ENCODE measurements around the gene KLHL17. TPM values are rescaled to one million over a fixed set of nuclear protein-coding genes. Genes with fewer than 3 reads are reported as not detected.

Gene KLHL17
- total and polyA plus RNA-seq, 9 of the 15 experiments (the other 6 are each of a cell fraction or from before 2014, with no cell fraction given) = 0.14 to 84.8 (median 13.0) TPM

DNA sequence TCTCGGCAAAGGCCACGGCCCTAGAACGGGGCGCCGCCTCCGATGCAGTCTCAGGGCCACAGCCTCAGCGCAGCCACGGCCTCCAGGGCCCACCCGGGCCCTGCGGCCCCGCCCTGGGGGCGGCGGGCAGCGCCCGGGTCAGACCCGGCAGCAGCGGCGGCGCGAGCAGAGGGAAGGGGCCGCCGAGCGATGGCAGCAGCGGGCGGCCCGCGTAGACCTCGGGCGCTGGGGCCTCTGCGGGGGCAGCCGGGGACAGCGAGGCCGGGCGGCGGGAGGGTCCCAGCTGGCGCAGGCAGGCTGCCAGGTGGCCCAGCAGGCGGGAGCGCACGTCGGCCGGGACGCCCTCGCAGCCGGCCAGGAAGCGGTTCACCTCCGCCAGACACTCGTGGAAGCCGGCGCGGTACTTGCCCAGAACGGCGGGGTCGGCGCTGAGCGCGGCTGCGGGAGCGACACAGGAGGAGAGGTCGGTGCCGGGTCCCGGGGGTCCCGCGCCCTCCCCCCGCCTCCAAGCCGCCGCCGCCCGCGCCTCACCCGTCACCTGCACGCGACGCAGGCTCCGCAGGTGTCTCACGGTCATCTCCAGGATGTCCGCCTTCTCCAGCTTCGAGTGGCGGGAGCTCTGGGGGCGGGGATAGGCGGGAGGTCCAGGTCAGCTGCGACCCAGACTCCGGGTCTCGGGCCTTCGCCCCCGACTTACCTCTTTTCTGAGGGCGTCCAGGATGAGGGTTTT lies 38.8 kb downstream of the KLHL17 start (continued):
- TF ChIP-seq, protein P1, sequence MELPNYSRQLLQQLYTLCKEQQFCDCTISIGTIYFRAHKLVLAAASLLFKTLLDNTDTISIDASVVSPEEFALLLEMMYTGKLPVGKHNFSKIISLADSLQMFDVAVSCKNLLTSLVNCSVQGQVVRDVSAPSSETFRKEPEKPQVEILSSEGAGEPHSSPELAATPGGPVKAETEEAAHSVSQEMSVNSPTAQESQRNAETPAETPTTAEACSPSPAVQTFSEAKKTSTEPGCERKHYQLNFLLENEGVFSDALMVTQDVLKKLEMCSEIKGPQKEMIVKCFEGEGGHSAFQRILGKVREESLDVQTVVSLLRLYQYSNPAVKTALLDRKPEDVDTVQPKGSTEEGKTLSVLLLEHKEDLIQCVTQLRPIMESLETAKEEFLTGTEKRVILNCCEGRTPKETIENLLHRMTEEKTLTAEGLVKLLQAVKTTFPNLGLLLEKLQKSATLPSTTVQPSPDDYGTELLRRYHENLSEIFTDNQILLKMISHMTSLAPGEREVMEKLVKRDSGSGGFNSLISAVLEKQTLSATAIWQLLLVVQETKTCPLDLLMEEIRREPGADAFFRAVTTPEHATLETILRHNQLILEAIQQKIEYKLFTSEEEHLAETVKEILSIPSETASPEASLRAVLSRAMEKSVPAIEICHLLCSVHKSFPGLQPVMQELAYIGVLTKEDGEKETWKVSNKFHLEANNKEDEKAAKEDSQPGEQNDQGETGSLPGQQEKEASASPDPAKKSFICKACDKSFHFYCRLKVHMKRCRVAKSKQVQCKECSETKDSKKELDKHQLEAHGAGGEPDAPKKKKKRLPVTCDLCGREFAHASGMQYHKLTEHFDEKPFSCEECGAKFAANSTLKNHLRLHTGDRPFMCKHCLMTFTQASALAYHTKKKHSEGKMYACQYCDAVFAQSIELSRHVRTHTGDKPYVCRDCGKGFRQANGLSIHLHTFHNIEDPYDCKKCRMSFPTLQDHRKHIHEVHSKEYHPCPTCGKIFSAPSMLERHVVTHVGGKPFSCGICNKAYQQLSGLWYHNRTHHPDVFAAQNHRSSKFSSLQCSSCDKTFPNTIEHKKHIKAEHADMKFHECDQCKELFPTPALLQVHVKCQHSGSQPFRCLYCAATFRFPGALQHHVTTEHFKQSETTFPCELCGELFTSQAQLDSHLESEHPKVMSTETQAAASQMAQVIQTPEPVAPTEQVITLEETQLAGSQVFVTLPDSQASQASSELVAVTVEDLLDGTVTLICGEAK (IDR thresholded peaks at IDR 0.05) = 0 out of 2 replicates have a peak, but pooled peaks have one; percentile 14
- TF ChIP-seq, protein P1 (CRISPR knock-in tag; IDR thresholded peaks at IDR 0.05) = no peak
- TF ChIP-seq EWSR1 (IDR thresholded peaks at IDR 0.05; ENCODE audit: borderline replicate concordance, low read depth, partially characterized antibody) (no peak), E2F8 (IDR thresholded peaks at IDR 0.05; ENCODE audit: low read depth, partially characterized antibody) (no peak), POLR2B (IDR thresholded peaks at IDR 0.05; ENCODE audit: low read depth, partially characterized antibody) (no peak), CREB1 (IDR thresholded peaks at IDR 0.05) (no peak; the same call in none of the 2 replicates), CREB1 (CRISPR knock-in tag; IDR thresholded peaks at IDR 0.05) (peak; percentile 69; the same call in 1 of the 2 replicates), TSC22D4 (tag; IDR thresholded peaks at IDR 0.05) (no peak), FOS (IDR thresholded peaks at IDR 0.05; ENCODE audit: extremely low read depth, insufficient read length) (no peak), ZNF785 (CRISPR knock-in tag; IDR thresholded peaks at IDR 0.05) (no peak), ZNF551 (CRISPR knock-in tag; IDR thresholded peaks at IDR 0.05) (no peak)
- TF ChIP-seq, protein P2, sequence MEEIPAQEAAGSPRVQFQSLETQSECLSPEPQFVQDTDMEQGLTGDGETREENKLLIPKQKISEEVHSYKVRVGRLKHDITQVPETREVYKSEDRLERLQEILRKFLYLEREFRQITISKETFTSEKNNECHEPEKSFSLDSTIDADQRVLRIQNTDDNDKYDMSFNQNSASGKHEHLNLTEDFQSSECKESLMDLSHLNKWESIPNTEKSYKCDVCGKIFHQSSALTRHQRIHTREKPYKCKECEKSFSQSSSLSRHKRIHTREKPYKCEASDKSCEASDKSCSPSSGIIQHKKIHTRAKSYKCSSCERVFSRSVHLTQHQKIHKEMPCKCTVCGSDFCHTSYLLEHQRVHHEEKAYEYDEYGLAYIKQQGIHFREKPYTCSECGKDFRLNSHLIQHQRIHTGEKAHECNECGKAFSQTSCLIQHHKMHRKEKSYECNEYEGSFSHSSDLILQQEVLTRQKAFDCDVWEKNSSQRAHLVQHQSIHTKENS (CRISPR knock-in tag; IDR thresholded peaks at IDR 0.05) = no peak
